ENCODE results near the gene POT1. TPM values are rescaled to one million over a fixed set of nuclear protein-coding genes. Genes with fewer than 3 reads are reported as not detected.

POT1 gene
- total RNA-seq, 1 donor from 2014 or later = 27.2 TPM

- DNase-seq (ENCODE audit: extremely low read depth, low read depth, low spot score) = no peak
Observed at GRCh38 chr7:124912972-124913371, 16.7 kb downstream of the POT1 start.

- DNase-seq (ENCODE audit: extremely low read depth, low read depth, low spot score) = no peak
Observed at GRCh38 chr7:124909808-124910207, 19.8 kb downstream of the POT1 start.

DNA sequence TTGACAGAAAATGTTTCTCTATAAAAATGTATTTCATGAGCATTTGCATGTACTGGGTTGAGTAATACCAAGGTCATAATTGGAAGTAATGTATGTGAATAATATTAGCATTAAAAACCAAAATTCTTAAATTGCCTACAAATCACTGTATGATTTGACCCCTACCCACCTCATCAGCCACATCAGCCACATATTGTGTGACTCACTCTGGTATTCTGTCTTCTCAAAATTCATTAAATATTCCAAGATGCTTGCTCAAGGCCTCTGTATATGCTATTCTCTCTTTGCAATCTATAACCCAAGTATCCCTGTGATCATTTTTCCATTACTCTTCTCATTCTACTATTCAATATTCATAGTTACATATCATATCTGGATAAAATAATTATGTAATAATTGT lies 21.4 kb downstream of the POT1 start:
- no peak for DNase-seq (ENCODE audit: extremely low read depth, low read depth, low spot score)

DNA sequence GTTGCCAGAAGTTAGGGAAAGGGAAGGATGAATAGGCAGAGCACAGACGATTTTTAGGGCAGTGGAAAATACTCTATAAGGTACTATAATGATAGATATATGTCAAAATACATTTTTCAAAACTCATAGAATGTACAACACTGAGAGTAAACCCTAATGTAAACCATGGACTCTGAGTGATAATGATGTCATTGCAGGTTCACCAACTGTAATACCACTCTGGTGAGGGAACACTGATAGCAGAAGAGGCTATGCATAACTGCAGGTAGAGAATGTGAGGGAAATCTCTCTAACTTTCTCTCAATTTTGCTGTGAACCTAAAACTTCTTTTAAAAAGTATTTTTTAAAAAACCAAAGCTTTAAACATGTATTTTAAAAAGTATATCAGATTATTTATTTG lies 22.1 kb downstream of the POT1 start:
- no peak for DNase-seq (ENCODE audit: extremely low read depth, low read depth, low spot score)

GRCh38 chr7:124898531-124898930 lies 31.1 kb downstream of the POT1 start:
- DNase-seq (ENCODE audit: extremely low read depth, low read depth, low spot score) = no peak

- DNase-seq (ENCODE audit: extremely low read depth, low read depth, low spot score) = no peak
Observed at GRCh38 chr7:124896001-124896400, 33.6 kb downstream of the POT1 start.

GRCh38 chr7:124893140-124893827 lies 36.3 kb downstream of the POT1 start:
- DNase-seq (ENCODE audit: extremely low read depth, low read depth, low spot score) = no peak

GRCh38 chr7:124887247-124887646 lies 42.4 kb downstream of the POT1 start:
- DNase-seq (ENCODE audit: extremely low read depth, low read depth, low spot score) = no peak

DNA sequence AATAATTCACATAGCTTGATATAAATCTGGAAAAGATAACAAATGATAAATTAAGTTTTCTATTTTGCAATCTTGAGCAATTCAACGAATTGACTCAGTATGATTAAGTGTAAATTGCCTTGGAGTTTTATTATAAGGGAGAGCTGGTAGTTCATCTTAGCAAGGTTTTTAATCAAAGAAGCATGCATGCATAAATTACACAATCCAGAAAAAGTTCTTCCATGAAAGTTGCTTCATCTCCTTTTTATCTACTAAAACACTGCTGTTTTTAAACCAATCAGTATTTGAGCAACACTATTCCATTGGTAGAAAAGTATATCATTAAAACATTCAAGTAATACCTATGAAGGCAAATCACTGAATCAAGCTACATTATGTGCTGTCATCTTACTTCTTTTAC lies 47.6 kb downstream of the POT1 start:
- DNase-seq (ENCODE audit: extremely low read depth, low read depth, low spot score) = no peak

DNA sequence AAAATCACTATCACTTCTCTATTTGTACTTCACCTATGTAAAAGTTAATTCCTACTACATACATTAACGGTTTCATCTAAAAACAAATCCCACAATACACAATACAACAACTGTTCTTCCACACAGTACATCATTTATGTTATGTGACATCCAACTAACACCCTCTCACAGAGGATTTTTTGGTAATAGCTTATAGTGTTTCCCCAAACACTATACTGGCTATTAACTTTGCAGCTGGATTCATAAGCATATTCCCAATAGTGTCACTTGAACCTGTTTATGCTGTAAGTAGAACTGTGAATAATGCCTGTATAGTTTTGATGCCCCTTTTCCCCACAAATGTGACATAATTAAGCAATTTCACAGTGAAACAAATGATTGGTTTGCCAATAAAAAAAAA lies 49.9 kb downstream of the POT1 start:
- no peak for DNase-seq (ENCODE audit: extremely low read depth, low read depth, low spot score)

DNA sequence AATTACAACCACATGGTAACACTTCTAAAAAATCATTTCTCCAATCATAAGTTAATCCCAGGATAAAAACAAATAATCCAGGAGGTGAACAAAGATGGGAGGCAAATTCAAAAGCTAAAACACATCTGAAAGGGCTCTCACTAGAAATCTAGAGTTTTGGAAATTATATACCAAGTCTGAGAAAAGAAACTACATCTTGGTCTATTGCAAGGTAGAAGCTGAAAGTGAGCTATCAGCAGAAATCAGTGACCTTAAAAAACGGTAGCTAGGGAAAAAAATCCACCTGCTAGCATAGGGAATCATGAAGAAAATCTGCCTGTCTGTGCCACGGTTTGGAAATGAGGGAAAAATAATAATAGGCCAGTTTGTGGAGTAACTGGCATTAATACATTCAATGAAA lies 50.5 kb downstream of the POT1 start:
- no peak for DNase-seq (ENCODE audit: extremely low read depth, low read depth, low spot score)

GRCh38 chr7:124874644-124875163 lies 54.9 kb downstream of the POT1 start:
- DNase-seq (ENCODE audit: extremely low read depth, low read depth, low spot score) = no peak

DNA sequence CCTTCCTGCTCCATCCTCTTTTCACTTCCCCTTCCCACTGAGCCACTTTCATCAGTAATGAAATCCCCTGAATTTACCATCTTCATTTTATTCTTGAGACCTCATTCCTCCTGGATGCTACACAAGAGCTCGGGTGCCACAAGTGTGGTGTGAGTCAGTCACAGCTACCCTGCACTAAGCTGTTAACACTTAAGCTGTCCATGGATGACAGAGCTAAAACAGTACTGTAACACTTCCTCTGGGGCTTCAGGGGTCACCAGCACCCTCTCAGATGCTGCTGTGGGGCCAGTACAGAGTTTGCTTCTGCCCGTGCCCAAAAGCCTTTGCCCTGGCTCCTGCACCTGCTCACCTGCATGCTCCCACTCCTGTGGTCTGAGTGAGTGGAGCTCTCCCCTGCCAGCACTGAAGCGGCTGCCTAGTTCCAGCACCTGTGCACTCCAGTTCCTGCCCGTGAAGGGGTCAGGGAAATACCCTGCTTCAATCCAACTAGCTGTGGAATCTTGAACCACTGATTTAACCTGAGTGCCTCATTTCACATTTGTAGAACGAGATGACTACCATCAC lies 71.9 kb downstream of the POT1 start:
- no peak for DNase-seq (ENCODE audit: extremely low read depth, low read depth, low spot score)

GRCh38 chr7:124856299-124856888 lies 73.2 kb downstream of the POT1 start:
- DNase-seq (ENCODE audit: extremely low read depth, low read depth, low spot score) = peak; percentile 25

- DNase-seq (ENCODE audit: extremely low read depth, low read depth, low spot score) = no peak
Observed at GRCh38 chr7:124843336-124843735, 86.3 kb downstream of the POT1 start.

DNA sequence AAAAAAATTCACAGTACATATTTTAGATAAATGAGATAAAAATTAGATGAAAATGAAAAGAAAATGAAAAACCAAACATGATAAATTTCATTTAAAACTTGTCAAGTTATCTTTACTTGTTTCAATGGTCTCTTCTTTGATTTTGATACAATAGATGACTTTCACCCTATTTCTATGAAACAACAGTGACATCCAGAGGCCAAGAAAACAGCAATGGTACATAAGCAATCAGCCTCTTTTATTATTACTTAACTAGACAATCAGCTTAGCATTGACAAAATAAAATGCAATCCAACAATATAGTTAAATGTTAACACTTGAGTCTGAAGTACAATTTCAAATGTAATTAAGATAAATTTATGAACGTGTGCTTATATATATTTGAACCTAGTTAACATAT lies 89.2 kb downstream of the POT1 start:
- no peak for DNase-seq (ENCODE audit: extremely low read depth, low read depth, low spot score)

DNA sequence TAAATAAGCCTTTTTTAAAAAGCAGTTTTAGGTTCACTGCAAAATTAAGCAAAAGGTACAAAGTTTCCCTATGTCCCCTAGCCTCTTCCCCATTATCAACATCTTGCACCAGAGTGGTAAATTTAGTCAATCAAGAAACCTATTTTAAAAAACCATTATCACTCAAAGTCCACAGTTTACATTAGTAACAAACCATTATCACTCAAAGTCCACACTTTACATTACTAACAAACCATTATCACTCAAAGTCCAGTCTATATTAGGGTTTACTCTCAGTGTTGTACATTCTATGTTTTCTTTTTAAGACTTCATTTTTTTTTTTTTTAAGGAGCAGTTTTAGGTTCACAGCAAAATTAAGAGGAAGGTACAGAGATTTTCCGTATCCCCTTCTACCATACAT lies 89.9 kb downstream of the POT1 start:
- no peak for DNase-seq (ENCODE audit: extremely low read depth, low read depth, low spot score)

- no peak for DNase-seq (ENCODE audit: extremely low read depth, low read depth, low spot score)
Observed at GRCh38 chr7:124836173-124836572, 93.5 kb downstream of the POT1 start.

GRCh38 chr7:124818807-124819206 lies 110.8 kb downstream of the POT1 start:
- no peak for DNase-seq (ENCODE audit: extremely low read depth, low read depth, low spot score)

- no peak for DNase-seq (ENCODE audit: extremely low read depth, low read depth, low spot score)
Observed at GRCh38 chr7:124813994-124814798, 115.4 kb downstream of the POT1 start.

DNA sequence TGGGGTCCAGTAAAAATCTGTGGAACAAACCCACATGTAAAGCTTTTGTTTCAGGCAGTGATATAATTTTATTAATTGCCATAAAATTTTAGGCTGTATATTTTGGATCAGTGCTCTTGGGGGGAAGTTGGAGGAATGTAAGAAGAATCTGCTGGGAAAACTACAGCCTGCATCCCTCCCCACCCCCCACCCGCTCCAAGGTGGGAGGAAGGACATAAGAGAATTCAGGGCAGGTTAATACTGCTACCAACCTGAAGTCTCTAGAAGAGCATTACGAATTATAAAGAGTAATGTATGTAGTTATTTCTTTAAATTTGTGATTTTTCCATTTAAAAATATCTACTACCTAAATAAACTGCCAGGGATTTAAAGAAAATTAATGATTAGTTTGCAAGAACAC lies 116.9 kb downstream of the POT1 start:
- DNase-seq (ENCODE audit: extremely low read depth, low read depth, low spot score) = no peak

Measured in glomerular endothelial cell (primary cell).